ENCODE results near the gene RFPL1. TPM values are rescaled to one million over a fixed set of nuclear protein-coding genes. Genes with fewer than 3 reads are reported as not detected.
"Not testable (repeated sequence)": the region's sequence is repeated elsewhere in the genome, so short reads cannot be mapped to it uniquely, and the experiment has no call there.

Gene RFPL1
- total RNA-seq, 3 donors from 2014 or later: not detected

- H3K4me3 ChIP-seq: no peak overlapping the region
- H3K27ac ChIP-seq: no peak overlapping the region
- no peak for DNase-seq (ENCODE audit: low spot score in 2 of 2)
- H3K27me3 ChIP-seq: peaks cover 5 to 22% of the 10 kb centered on the region in 2 donors
- TF ChIP-seq POLR2A (IDR thresholded peaks at IDR 0.05) (no peak), CTCF (IDR thresholded peaks at IDR 0.05) (no peak), POLR2AphosphoS5 (IDR thresholded peaks at IDR 0.05) (no peak)
- peaks cover 0 to 5% of the 10 kb centered on the region in 2 donors for H3K4me1 ChIP-seq
- intact Hi-C loops (cut with DNase I; ENCODE audit: low total_unique reads): no loop called here
- no peaks in the 10 kb centered on the region for H3K9me3 ChIP-seq
- H3K36me3 ChIP-seq: no peaks in the 10 kb centered on the region
Measured at GRCh38 chr22:29485448-29485847, 47.1 kb downstream of the RFPL1 start.

- intact Hi-C loops (cut with DNase I; ENCODE audit: low total_unique reads): no loop called here
- Histone ChIP-seq H3K36me3 (no peaks in the 10 kb centered on the region), H3K4me1 (no peaks in the 10 kb centered on the region), H3K27me3 (peaks cover 0 to 2% of the 10 kb centered on the region in 2 donors), H3K4me3 (no peak overlapping the region), H3K9me3 (no peaks in the 10 kb centered on the region), H3K27ac (no peak overlapping the region)
- no peak for DNase-seq (ENCODE audit: low spot score in 2 of 2)
- TF ChIP-seq POLR2AphosphoS5 (IDR thresholded peaks at IDR 0.05) (no peak), CTCF (IDR thresholded peaks at IDR 0.05) (no peak), POLR2A (IDR thresholded peaks at IDR 0.05) (no peak)
Measured at GRCh38 chr22:29487426-29487986, 49.1 kb downstream of the RFPL1 start.

- H3K36me3 ChIP-seq; DNase-seq (ENCODE audit: low spot score in 2 of 2); H3K27me3 ChIP-seq; intact Hi-C loops (cut with DNase I; ENCODE audit: low total_unique reads); H3K9me3 ChIP-seq; H3K4me3 ChIP-seq; H3K4me1 ChIP-seq; H3K27ac ChIP-seq: not testable (repeated sequence)
Measured at GRCh38 chr22:29489127-29489780, 50.9 kb downstream of the RFPL1 start.

- Histone ChIP-seq H3K4me3 (no peak overlapping the region), H3K9me3 (no peaks in the 10 kb centered on the region), H3K36me3 (no peaks in the 10 kb centered on the region), H3K27me3 (no peaks in the 10 kb centered on the region), H3K27ac (no peak overlapping the region), H3K4me1 (no peaks in the 10 kb centered on the region)
- TF ChIP-seq POLR2AphosphoS5 (IDR thresholded peaks at IDR 0.05): no peak
- intact Hi-C loops (cut with DNase I; ENCODE audit: low total_unique reads): no loop called here
- DNase-seq (ENCODE audit: low spot score in 2 of 2): no peak
Measured at GRCh38 chr22:29491012-29491411, 52.6 kb downstream of the RFPL1 start.

Other genes starting within 250 kb of the RFPL1 start
- gene EMID1, start 232.7 kb upstream of the RFPL1 start, total RNA-seq: 1 to 10 TPM; 1.1 to 4.6 (median 2.3) TPM
- gene RHBDD3, start 170.6 kb upstream of the RFPL1 start, total RNA-seq: 10 to 100 TPM; 16.2 to 31.8 (median 28.2) TPM
- 100 to 1,000 TPM; 165 to 224 (median 220) TPM for gene EWSR1, start 170.3 kb upstream of the RFPL1 start, total RNA-seq
- gene GAS2L1, start 131.9 kb upstream of the RFPL1 start, total RNA-seq: 10 to 100 TPM; 12.2 to 19.3 (median 15.7) TPM
- gene RASL10A, start 122.9 kb upstream of the RFPL1 start, total RNA-seq: 1 to 10 TPM; 2.7 to 4.7 (median 4.3) TPM
- 10 to 100 TPM; 55.7 to 58.7 (median 58.2) TPM for gene AP1B1, start 50.0 kb upstream of the RFPL1 start, total RNA-seq
- gene NEFH, start 41.6 kb downstream of the RFPL1 start, total RNA-seq: under 1 TPM; 0.29 to 0.33 (median 0.32) TPM
- gene THOC5, start 115.2 kb downstream of the RFPL1 start, total RNA-seq: 10 to 100 TPM; 33.2 to 55.4 (median 48.0) TPM
- gene NIPSNAP1, start 142.5 kb downstream of the RFPL1 start, total RNA-seq: 10 to 100 TPM in 2 of 3 donors, 1 to 10 TPM in 1; 7.4 to 29.3 (median 28.5) TPM
- 10 to 100 TPM; 21.1 to 36.1 (median 31.8) TPM for gene NF2, start 165.1 kb downstream of the RFPL1 start, total RNA-seq